NCI-H128 (cell line): ENCODE data around the gene RNF32.
"Not testable (repeated sequence)": the region's sequence is repeated elsewhere in the genome, so short reads cannot be mapped to it uniquely, and the experiment has no call there.

Experiments used
- DNase-seq: peaks from one replicate; lab custom pipeline; 2025; ENCODE audit not compliant: unreplicated experiment; lab: John Stamatoyannopoulos, UW

Gene RNF32

GRCh38 chr7:156640949-156641485 lies 443 bp downstream of the RNF32 start:
- no peak for DNase-seq

- no peak for DNase-seq
Observed at GRCh38 chr7:156642306-156643045, 1.9 kb downstream of the RNF32 start.

- not testable (repeated sequence) for DNase-seq
Observed at GRCh38 chr7:156647330-156647729, 6.8 kb downstream of the RNF32 start.

GRCh38 chr7:156650042-156650441 lies 9.5 kb downstream of the RNF32 start:
- DNase-seq: no peak

GRCh38 chr7:156651474-156651873 lies 10.9 kb downstream of the RNF32 start:
- DNase-seq: no peak

GRCh38 chr7:156652886-156653568 lies 12.5 kb downstream of the RNF32 start:
- no peak for DNase-seq

- DNase-seq: no peak
Observed at GRCh38 chr7:156654511-156655234, 14.1 kb downstream of the RNF32 start.

- DNase-seq: no peak
Observed at GRCh38 chr7:156655251-156655650, 14.7 kb downstream of the RNF32 start.

GRCh38 chr7:156655983-156656382 lies 15.4 kb downstream of the RNF32 start:
- no peak for DNase-seq

GRCh38 chr7:156656598-156656997 lies 16.0 kb downstream of the RNF32 start:
- no peak for DNase-seq

- no peak for DNase-seq
Observed at GRCh38 chr7:156657681-156658080, 17.1 kb downstream of the RNF32 start.

- no peak for DNase-seq
Observed at GRCh38 chr7:156659203-156659602, 18.6 kb downstream of the RNF32 start.

- no peak for DNase-seq
Observed at GRCh38 chr7:156659961-156660360, 19.4 kb downstream of the RNF32 start.

GRCh38 chr7:156661637-156662036 lies 21.1 kb downstream of the RNF32 start:
- DNase-seq: no peak

- no peak for DNase-seq
Observed at GRCh38 chr7:156662277-156662676, 21.7 kb downstream of the RNF32 start.

- no peak for DNase-seq
Observed at GRCh38 chr7:156665101-156665500, 24.5 kb downstream of the RNF32 start.

- DNase-seq: no peak
Observed at GRCh38 chr7:156666368-156667109, 26.0 kb downstream of the RNF32 start.

- DNase-seq: no peak
Observed at GRCh38 chr7:156667110-156667426, 26.5 kb downstream of the RNF32 start.

GRCh38 chr7:156668130-156668741 lies 27.7 kb downstream of the RNF32 start:
- no peak for DNase-seq

GRCh38 chr7:156669035-156669828 lies 28.7 kb downstream of the RNF32 start:
- DNase-seq: no peak
